GM12878 (cell line): ENCODE data around the gene ACTBL2.

ENCODE experiments used
- CHD2 ChIP-seq: IDR thresholded peaks from 2 replicates; pipeline ENCODE4 v1.6.1; 2011; ENCODE audit warnings: low read depth, low read length, improper control_type of control experiment, borderline replicate concordance
- CTCF ChIP-seq, 3 experiments: IDR thresholded peaks in 2 of 3; conservative IDR thresholded peaks in 1 of 3; 2 replicates each; pipeline ENCODE4 v1.5.1; 2011; ENCODE audit warnings: low read depth in 3 of 3, low read length in 3 of 3, mild to moderate bottlenecking in 3 of 3, control low read depth in 2 of 3, moderate library complexity in 2 of 3, inconsistent platforms in 1 of 3, mixed read lengths in 1 of 3; ENCODE audit not compliant: control insufficient read depth in 2 of 3, insufficient read depth in 1 of 3; ENCODE audit errors: extremely low read depth in 1 of 3
- EGR1 ChIP-seq, 2 experiments: IDR thresholded peaks; 1 replicate in 1 of 2; 2 replicates in 1 of 2; pipeline ENCODE4 v1.6.1; 2011 to 2012; ENCODE audit warnings: low read depth in 2 of 2, low read length in 2 of 2, borderline replicate concordance in 1 of 2, mild to moderate bottlenecking in 1 of 2, moderate library complexity in 1 of 2
- IRF5 ChIP-seq: fragments of 450-650 bp; IDR thresholded peaks from 2 replicates; pipeline ENCODE4 v1.6.1; 2017; ENCODE audit warnings: borderline replicate concordance
- MAX ChIP-seq: IDR thresholded peaks from 2 replicates; pipeline ENCODE4 v1.6.1; 2012; ENCODE audit warnings: low read depth, low read length, improper control_type of control experiment
- MTA2 ChIP-seq: fragments of 450-650 bp; IDR thresholded peaks from 2 replicates; pipeline ENCODE4 v1.6.1; 2016; ENCODE audit warnings: low read depth, mild to moderate bottlenecking, moderate library complexity
- PKNOX1 ChIP-seq: fragments of 450-650 bp; IDR thresholded peaks from 2 replicates; pipeline ENCODE4 v1.6.1; 2016; ENCODE audit warnings: mild to moderate bottlenecking
- POLR2AphosphoS5 ChIP-seq: IDR thresholded peaks from 2 replicates; pipeline ENCODE4 v1.6.1; 2011; ENCODE audit warnings: mild to moderate bottlenecking, low read length, inconsistent platforms
- ZBTB40 ChIP-seq: fragments of 450-650 bp; IDR thresholded peaks from 2 replicates; pipeline ENCODE4 v1.6.1; 2016; ENCODE audit warnings: mild to moderate bottlenecking, moderate library complexity, borderline replicate concordance
- ZZZ3 ChIP-seq: IDR thresholded peaks from 2 replicates; pipeline ENCODE4 v1.6.1; 2011; ENCODE audit warnings: low read depth; ENCODE audit not compliant: control insufficient read depth, insufficient read length

GRCh38 chr5:57455511-57456455 lies 26.8 kb downstream of the ACTBL2 start:
- no peak for TF ChIP-seq IRF5
- no peak for TF ChIP-seq MTA2
- no peak for TF ChIP-seq PKNOX1
- no peak for TF ChIP-seq MAX
- no peak for TF ChIP-seq POLR2AphosphoS5
- TF ChIP-seq ZBTB40, result no peak
- TF ChIP-seq CTCF (IDR thresholded peaks at IDR 0.05 in 2 of 3, conservative IDR thresholded peaks at IDR 0.05 in 1 of 3; ENCODE audit: control insufficient read depth in 2 of 3, extremely low read depth in 1 of 3, insufficient read depth in 1 of 3, low read depth in 3 of 3, low read length in 3 of 3), result no peak
- TF ChIP-seq CHD2, result no peak
- no peak for TF ChIP-seq ZZZ3
- no peak for TF ChIP-seq EGR1 (IDR thresholded peaks at IDR 0.05; ENCODE audit: borderline replicate concordance in 1 of 2, low read depth in 2 of 2, low read length in 2 of 2)
